GM12801 (cell line): ENCODE data around the gene SKAP1.

Experiments
- TF ChIP-seq, protein P1 (sequence below): IDR thresholded peaks from one replicate; pipeline ENCODE4 v1.5.1; 2011; ENCODE audit warnings: control low read depth; ENCODE audit not compliant: insufficient read length; ENCODE audit errors: extremely low read depth

The SKAP1 gene

GRCh38 chr17:48202959-48203358 is 227.1 kb downstream of the SKAP1 start:
- TF ChIP-seq, protein P1, sequence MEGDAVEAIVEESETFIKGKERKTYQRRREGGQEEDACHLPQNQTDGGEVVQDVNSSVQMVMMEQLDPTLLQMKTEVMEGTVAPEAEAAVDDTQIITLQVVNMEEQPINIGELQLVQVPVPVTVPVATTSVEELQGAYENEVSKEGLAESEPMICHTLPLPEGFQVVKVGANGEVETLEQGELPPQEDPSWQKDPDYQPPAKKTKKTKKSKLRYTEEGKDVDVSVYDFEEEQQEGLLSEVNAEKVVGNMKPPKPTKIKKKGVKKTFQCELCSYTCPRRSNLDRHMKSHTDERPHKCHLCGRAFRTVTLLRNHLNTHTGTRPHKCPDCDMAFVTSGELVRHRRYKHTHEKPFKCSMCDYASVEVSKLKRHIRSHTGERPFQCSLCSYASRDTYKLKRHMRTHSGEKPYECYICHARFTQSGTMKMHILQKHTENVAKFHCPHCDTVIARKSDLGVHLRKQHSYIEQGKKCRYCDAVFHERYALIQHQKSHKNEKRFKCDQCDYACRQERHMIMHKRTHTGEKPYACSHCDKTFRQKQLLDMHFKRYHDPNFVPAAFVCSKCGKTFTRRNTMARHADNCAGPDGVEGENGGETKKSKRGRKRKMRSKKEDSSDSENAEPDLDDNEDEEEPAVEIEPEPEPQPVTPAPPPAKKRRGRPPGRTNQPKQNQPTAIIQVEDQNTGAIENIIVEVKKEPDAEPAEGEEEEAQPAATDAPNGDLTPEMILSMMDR: no peak

DNA sequence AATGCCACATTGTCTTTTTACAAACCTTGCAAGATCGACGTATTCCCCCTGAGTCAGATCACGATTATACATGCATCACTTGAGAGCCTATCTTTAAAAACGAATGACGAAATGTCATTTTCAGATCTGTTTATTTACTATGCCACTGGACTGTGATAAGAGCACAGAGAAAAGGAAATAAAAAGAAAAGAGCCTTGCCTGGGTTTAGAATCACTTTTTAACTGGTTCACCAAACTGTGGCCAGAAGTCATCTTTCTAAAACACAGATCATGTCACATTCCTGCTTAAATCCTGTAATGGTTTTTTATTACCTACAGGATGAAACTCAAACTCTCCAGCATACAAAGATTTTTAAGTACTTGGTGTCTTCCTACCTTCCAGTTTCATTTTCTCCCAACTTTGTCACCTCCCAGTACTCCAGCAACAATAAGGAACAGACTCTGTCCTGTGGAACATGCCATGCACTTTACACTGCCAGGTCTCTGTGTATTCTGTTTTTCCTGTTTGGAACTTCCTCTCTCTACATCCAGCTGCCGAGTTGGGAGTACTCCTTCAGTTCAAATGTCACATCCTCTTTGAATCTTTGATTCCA is 231.0 kb downstream of the SKAP1 start:
- TF ChIP-seq, protein P1: no peak

GRCh38 chr17:48195910-48196309 is 234.1 kb downstream of the SKAP1 start:
- TF ChIP-seq, protein P1: no peak

GRCh38 chr17:48194097-48194550 is 235.9 kb downstream of the SKAP1 start:
- TF ChIP-seq, protein P1: no peak

DNA sequence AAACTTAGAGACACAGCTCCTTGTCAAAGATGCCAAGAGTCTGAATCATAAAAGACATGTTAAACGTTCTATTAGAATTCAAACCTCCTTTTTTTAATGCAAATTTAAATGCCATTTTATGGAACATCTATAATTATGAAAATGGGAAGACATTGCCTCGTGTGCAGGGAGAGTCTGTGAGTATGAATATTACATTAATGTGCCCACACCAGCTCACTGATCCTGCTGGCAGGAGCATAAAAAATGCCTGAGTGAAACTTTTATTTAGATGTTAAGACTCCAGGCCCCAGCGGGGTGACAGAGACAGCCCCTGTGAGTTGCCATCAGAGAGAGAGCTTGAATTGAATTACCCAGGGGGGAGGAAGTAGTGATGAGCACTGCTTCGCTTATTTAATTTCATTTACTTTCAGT is 237.7 kb downstream of the SKAP1 start:
- TF ChIP-seq, protein P1: no peak

- TF ChIP-seq, protein P1: no peak
These were observed 238.7 kb downstream of the SKAP1 start for GRCh38 chr17:48191362-48191761.

DNA sequence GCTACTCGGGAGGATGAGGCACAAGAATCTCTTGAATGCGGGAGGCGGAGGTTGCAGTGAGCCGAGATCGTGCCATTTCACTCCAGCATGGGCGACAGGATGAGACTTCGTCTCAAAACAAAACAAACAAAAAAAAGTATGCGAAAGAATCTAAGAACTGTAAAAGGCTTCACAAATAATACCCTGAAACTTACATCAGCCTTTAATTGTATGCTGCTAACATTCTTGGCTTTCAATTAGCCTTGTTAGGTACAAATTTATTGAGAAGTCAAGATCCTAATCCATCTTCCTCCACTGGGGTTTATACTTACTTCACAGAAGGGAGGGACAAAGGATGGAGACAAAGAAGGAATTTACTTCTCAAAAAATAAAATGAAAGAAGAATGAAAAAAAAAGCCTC is 239.1 kb downstream of the SKAP1 start:
- TF ChIP-seq, protein P1: no peak
